GM08714 (cell line): ENCODE measurements around the gene NKX1-2.

Experiments
- H3K4me3 ChIP-seq: fragments of 200-500 bp; sonication (Bioruptor generic); 2 replicates; pipeline ENCODE4 v1.5.1; 2014; ENCODE audit warnings: mild to moderate bottlenecking, low read length, inconsistent platforms
- ZNF274 ChIP-seq: IDR thresholded peaks from 2 replicates; pipeline ENCODE4 v1.6.1; 2012; ENCODE audit warnings: mild to moderate bottlenecking, low read depth, low read length

Gene NKX1-2

GRCh38 chr10:124465777-124466488, 16.1 kb upstream of the NKX1-2 start:
- TF ChIP-seq ZNF274: no peak
- no peak overlapping the region for H3K4me3 ChIP-seq

GRCh38 chr10:124465003-124465776, 15.4 kb upstream of the NKX1-2 start:
- TF ChIP-seq ZNF274: no peak
- no peak overlapping the region for H3K4me3 ChIP-seq

GRCh38 chr10:124464028-124464965, 14.5 kb upstream of the NKX1-2 start:
- TF ChIP-seq ZNF274: no peak
- no peak overlapping the region for H3K4me3 ChIP-seq

GRCh38 chr10:124462348-124462695, 12.5 kb upstream of the NKX1-2 start:
- TF ChIP-seq ZNF274: no peak
- H3K4me3 ChIP-seq: peak overlapping the region; percentile 44; the same call in 1 of the 2 replicates

GRCh38 chr10:124461642-124462347, 12.0 kb upstream of the NKX1-2 start, which contains the start of gene LHPP:
Gene LHPP, plus strand, starts transcription at chr10:124461823. Its CDS starts 40 bp downstream, at chr10:124461863.
- peak within 1 kb of the TSS; percentile 44; the same call in 1 of the 2 replicates for H3K4me3 ChIP-seq
- no peak for TF ChIP-seq ZNF274

DNA sequence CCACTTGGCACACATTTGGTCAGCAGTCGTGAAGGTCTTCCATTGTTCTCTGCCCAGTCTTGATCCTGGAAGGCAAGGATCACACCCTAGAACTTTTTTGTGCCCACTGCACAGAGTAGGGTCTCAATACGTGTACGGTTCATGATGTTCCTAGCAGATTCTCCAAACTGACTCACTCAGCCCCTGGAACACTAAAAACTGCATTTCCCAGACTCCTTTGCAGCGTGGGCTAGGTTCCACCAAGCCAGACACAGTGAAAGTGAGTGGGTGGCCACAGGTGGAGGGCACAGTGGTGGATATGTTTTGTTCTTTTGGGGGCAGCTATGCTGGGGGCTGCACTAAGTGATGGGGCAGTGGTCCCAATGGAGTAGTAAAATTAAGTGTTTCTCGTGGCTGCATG, 10.3 kb upstream of the NKX1-2 start:
- no peak for TF ChIP-seq ZNF274

DNA sequence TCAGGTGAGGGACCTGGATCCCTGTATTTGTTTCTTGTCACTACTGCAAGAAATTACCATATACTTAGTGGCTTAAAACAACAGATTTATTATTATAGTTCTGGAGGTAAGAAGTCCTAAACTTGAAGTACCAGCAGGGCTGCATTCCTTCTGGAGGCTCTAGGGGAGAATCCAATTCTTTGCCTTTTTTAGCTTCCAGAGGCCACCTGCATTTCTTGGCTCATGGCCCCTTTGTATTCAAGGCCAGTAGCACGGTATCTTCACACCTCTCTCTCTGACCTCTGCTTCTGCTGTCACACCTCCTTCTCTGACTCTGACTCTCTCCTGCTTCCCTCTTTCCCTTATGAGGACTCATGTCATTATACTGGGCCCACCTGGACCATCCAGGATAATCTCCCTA, 9.6 kb upstream of the NKX1-2 start:
- TF ChIP-seq ZNF274: no peak
- no peak overlapping the region for H3K4me3 ChIP-seq

More for the DNA sequence above, 10.3 kb upstream of the NKX1-2 start:
- no peak overlapping the region for H3K4me3 ChIP-seq

GRCh38 chr10:124458889-124459288, 9.1 kb upstream of the NKX1-2 start:
- TF ChIP-seq ZNF274: no peak
- no peak overlapping the region for H3K4me3 ChIP-seq

GRCh38 chr10:124458473-124458872, 8.6 kb upstream of the NKX1-2 start:
- no peak overlapping the region for H3K4me3 ChIP-seq
- no peak for TF ChIP-seq ZNF274

GRCh38 chr10:124455441-124455840, 5.6 kb upstream of the NKX1-2 start:
- H3K4me3 ChIP-seq: no peak overlapping the region
- TF ChIP-seq ZNF274: no peak

DNA sequence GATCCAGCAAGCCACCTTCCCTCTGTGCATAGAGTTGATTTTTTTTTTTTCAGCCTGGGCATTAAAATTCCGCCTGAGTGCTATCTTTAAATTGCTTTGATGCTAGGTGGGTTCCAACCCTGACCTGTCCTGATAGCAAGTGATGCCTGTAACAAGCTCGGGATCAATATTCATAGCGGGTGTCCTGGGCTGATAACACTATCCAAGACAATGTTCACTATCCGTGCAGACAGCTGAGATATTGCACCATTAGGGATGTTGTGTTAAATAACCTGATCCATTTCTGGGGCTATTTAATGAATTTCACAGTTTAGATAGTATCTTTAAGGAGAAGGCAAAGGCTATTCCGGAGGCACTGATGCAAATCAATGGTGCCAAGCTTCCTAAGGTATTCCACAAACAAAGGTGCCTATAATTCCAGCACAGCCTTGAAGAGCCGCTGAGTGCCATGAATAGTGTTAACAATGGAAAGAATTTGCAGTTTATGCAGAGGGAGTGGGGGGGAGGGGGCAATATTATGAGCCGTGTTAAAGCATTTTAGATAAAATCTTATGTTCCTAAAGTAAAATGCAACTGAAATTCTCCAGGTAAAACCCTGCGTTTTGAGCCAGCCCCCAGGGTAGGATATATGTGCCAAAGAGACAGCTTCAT, 4.2 kb upstream of the NKX1-2 start:
- no peak overlapping the region for H3K4me3 ChIP-seq

GRCh38 chr10:124451276-124451675, 1.4 kb upstream of the NKX1-2 start:
- no peak overlapping the region for H3K4me3 ChIP-seq
- TF ChIP-seq ZNF274: no peak

More for the DNA sequence above, 4.2 kb upstream of the NKX1-2 start:
- no peak for TF ChIP-seq ZNF274

- TF ChIP-seq ZNF274: no peak
- H3K4me3 ChIP-seq: no peak overlapping the region
Measured at GRCh38 chr10:124450783-124451057, 885 bp upstream of the NKX1-2 start.
